Keratinocyte (primary cell): ENCODE measurements around the gene C6orf62.
"Not testable (repeated sequence)": the region's sequence is repeated elsewhere in the genome, so short reads cannot be mapped to it uniquely, and the experiment has no call there.

ENCODE experiments used
- EZH2 ChIP-seq: IDR thresholded peaks from one replicate; pipeline ENCODE4 v1.6.1; 2012; ENCODE audit warnings: inconsistent platforms, mild to moderate bottlenecking, low read length, moderate library complexity
- TF ChIP-seq, protein P1 (sequence below), 3 experiments: IDR thresholded peaks in 1 of 3; conservative IDR thresholded peaks in 1 of 3; optimal IDR thresholded peaks in 1 of 3; 2 replicates in 2 of 3; 3 replicates in 1 of 3; pipeline versions ENCODE3 to v1.5.1; 2011; ENCODE audit warnings: low read length in 3 of 3, mild to moderate bottlenecking in 3 of 3, moderate library complexity in 2 of 3, control low read depth in 1 of 3, inconsistent platforms in 1 of 3; ENCODE audit not compliant: insufficient read depth in 2 of 3; ENCODE audit errors: extremely low read depth in 1 of 3

- TF ChIP-seq EZH2: not testable (repeated sequence)
- TF ChIP-seq, protein P1, sequence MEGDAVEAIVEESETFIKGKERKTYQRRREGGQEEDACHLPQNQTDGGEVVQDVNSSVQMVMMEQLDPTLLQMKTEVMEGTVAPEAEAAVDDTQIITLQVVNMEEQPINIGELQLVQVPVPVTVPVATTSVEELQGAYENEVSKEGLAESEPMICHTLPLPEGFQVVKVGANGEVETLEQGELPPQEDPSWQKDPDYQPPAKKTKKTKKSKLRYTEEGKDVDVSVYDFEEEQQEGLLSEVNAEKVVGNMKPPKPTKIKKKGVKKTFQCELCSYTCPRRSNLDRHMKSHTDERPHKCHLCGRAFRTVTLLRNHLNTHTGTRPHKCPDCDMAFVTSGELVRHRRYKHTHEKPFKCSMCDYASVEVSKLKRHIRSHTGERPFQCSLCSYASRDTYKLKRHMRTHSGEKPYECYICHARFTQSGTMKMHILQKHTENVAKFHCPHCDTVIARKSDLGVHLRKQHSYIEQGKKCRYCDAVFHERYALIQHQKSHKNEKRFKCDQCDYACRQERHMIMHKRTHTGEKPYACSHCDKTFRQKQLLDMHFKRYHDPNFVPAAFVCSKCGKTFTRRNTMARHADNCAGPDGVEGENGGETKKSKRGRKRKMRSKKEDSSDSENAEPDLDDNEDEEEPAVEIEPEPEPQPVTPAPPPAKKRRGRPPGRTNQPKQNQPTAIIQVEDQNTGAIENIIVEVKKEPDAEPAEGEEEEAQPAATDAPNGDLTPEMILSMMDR (optimal IDR thresholded peaks at IDR 0.05 in 1 of 3, IDR thresholded peaks at IDR 0.05 in 1 of 3, conservative IDR thresholded peaks at IDR 0.05 in 1 of 3; ENCODE audit: extremely low read depth in 1 of 3, insufficient read depth in 2 of 3, low read length in 3 of 3): not testable (repeated sequence)
Observed at GRCh38 chr6:24754378-24754777, 35.4 kb upstream of the C6orf62 start.
